ENCODE data around the gene PDE8A.

DNA sequence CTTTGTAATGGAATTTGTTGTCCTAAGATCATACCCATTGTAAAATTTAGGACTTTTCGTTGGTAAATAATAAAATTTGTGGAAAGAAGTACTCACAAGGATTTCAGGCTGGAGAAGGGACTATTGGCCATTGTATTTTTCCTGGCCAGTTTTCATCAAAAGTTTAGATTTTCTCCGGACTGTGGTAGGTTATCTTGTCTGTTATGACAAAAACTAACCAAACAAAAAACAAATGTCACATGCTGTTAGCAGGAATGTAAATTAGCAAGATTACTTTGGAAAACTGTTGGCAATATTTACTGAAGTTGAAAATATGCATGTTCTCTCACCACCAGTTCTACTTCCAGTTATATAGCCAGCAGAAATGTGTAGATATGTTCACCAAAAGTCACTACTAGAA is 27.8 kb downstream of the PDE8A start:
- TF ChIP-seq, protein P1, sequence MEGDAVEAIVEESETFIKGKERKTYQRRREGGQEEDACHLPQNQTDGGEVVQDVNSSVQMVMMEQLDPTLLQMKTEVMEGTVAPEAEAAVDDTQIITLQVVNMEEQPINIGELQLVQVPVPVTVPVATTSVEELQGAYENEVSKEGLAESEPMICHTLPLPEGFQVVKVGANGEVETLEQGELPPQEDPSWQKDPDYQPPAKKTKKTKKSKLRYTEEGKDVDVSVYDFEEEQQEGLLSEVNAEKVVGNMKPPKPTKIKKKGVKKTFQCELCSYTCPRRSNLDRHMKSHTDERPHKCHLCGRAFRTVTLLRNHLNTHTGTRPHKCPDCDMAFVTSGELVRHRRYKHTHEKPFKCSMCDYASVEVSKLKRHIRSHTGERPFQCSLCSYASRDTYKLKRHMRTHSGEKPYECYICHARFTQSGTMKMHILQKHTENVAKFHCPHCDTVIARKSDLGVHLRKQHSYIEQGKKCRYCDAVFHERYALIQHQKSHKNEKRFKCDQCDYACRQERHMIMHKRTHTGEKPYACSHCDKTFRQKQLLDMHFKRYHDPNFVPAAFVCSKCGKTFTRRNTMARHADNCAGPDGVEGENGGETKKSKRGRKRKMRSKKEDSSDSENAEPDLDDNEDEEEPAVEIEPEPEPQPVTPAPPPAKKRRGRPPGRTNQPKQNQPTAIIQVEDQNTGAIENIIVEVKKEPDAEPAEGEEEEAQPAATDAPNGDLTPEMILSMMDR (IDR thresholded peaks at IDR 0.05), result no peak
- no peak for TF ChIP-seq EZH2 (IDR thresholded peaks at IDR 0.05; ENCODE audit: borderline replicate concordance, insufficient read depth, low read depth, low read length, poor library complexity, severe bottlenecking)

Data from B cell (primary cell).